K562 (cell line): ENCODE results near the gene PPP3CB. TPM values are rescaled to one million over a fixed set of nuclear protein-coding genes. Genes with fewer than 3 reads are reported as not detected.

ENCODE experiments used
- ATF1 ChIP-seq, 2 experiments: fragments of 450-650 bp in 1 of 2; IDR thresholded peaks; 2 replicates each; pipeline ENCODE4 v1.6.1; 2016; ENCODE audit warnings: missing compliant biosample characterization in 1 of 2, missing genetic modification characterization in 1 of 2
- BRF1 ChIP-seq: IDR thresholded peaks from 3 replicates; pipeline ENCODE4 v1.6.1; 2011; ENCODE audit warnings: borderline replicate concordance, mild to moderate bottlenecking; ENCODE audit not compliant: insufficient read length; ENCODE audit errors: extremely low read depth
- CTBP1 ChIP-seq: fragments of 450-650 bp; IDR thresholded peaks from 2 replicates; pipeline ENCODE4 v1.6.1; 2016; ENCODE audit warnings: borderline replicate concordance
- DNMT1 ChIP-seq: fragments of 450-650 bp; IDR thresholded peaks from 2 replicates; pipeline ENCODE4 v1.6.1; 2016; ENCODE audit warnings: antibody characterized with exemption, mild to moderate bottlenecking
- EP400 ChIP-seq: fragments of 450-650 bp; IDR thresholded peaks from 2 replicates; pipeline ENCODE4 v1.6.1; 2017; ENCODE audit warnings: antibody characterized with exemption, mild to moderate bottlenecking, moderate library complexity
- HLTF ChIP-seq: fragments of 450-650 bp; IDR thresholded peaks from 2 replicates; pipeline ENCODE4 v1.6.1; 2016
- ILF3 ChIP-seq: fragments of 450-650 bp; IDR thresholded peaks from 2 replicates; pipeline ENCODE4 v1.6.1; 2018; ENCODE audit warnings: antibody characterized with exemption, mild to moderate bottlenecking, moderate library complexity, borderline replicate concordance
- MAZ ChIP-seq, 2 experiments: fragments of 450-650 bp in 1 of 2; sonication (generic) in 1 of 2; formaldehyde crosslinking; IDR thresholded peaks in 1 of 2; conservative IDR thresholded peaks in 1 of 2; 2 replicates each; pipeline versions ENCODE4 v1.4.0 to v1.5.0; 2020; ENCODE audit warnings: mild to moderate bottlenecking in 1 of 2, missing genetic modification reagents in 1 of 2
- NCOA2 ChIP-seq, 2 experiments: fragments of 450-650 bp; IDR thresholded peaks; 2 replicates each; pipeline ENCODE4 v1.6.1; 2018; ENCODE audit warnings: mild to moderate bottlenecking in 2 of 2, moderate library complexity in 1 of 2; ENCODE audit not compliant: partially characterized antibody in 2 of 2
- NR2C1 ChIP-seq, 2 experiments: fragments of 450-650 bp; IDR thresholded peaks; 2 replicates each; pipeline ENCODE4 v1.6.1; 2017; ENCODE audit warnings: mild to moderate bottlenecking in 2 of 2, antibody characterized with exemption in 1 of 2, inconsistent platforms in 1 of 2, missing compliant biosample characterization in 1 of 2, missing genetic modification characterization in 1 of 2
- PML ChIP-seq: IDR thresholded peaks from 2 replicates; pipeline ENCODE4 v1.6.1; 2012; ENCODE audit warnings: low read length, inconsistent platforms
- PPARD ChIP-seq: fragments of 250-450 bp; sonication (Bioruptor Pico); IDR thresholded peaks from 2 replicates; pipeline ENCODE4 v1.8.0; 2022; ENCODE audit warnings: inconsistent platforms, mild to moderate bottlenecking, moderate library complexity
- RUNX1 ChIP-seq: sonication (generic); IDR thresholded peaks from 2 replicates; pipeline ENCODE4 v1.6.1; 2016; ENCODE audit warnings: antibody characterized with exemption, low read depth
- TAF9B ChIP-seq: fragments of 450-650 bp; IDR thresholded peaks from 2 replicates; pipeline ENCODE4 v1.6.1; 2018; ENCODE audit warnings: mild to moderate bottlenecking; ENCODE audit not compliant: partially characterized antibody
- TRIM24 ChIP-seq, 2 experiments: fragments of 450-650 bp; IDR thresholded peaks; 2 replicates each; pipeline ENCODE4 v1.6.1; 2016
- ZNF124 ChIP-seq: sonication (generic); formaldehyde crosslinking; IDR thresholded peaks from 2 replicates; pipeline ENCODE4 v1.8.1; 2022; ENCODE audit warnings: missing genetic modification reagents
- ZNF551 ChIP-seq: fragments of 250-450 bp; sonication (Bioruptor Pico); IDR thresholded peaks from 2 replicates; pipeline ENCODE4 v1.5.0; 2021; ENCODE audit warnings: mild to moderate bottlenecking, moderate library complexity
- ZNF586 ChIP-seq: fragments of 450-650 bp; formaldehyde crosslinking; conservative IDR thresholded peaks from 2 replicates; pipeline ENCODE4 v1.4.0; 2020; ENCODE audit warnings: mild to moderate bottlenecking, moderate library complexity
- polyA plus RNA-seq, 8 experiments: library from polyadenylated mRNA; depleted of rRNA in 4 of 8; stranded (reverse) in 5 of 8; unstranded in 3 of 8; fragments of >200 nt; fragmentation: Nextera tagmentation in 2 of 8; fragmentation: Illumina TruSeq in 1 of 8; extraction: Ambion mirVana in 2 of 8; extraction: Trizol in 1 of 8; gene quantifications; 2 replicates each; pipeline versions ENCODE4 v1.2.1 to v1.2.3, GENCODE V29; 2011 to 2014; ENCODE audit warnings: inconsistent platforms in 1 of 8, missing spikeins in 1 of 8
- total RNA-seq, 7 experiments: library from RNA; depleted of rRNA in 6 of 7; stranded (reverse); fragments of >200 nt in 6 of 7; fragmentation: Illumina TruSeq in 2 of 7; extraction: Trizol in 2 of 7; gene quantifications; 2 replicates each; pipeline versions ENCODE4 v1.2.1 to v1.2.3, GENCODE V29; 2011 to 2021; ENCODE audit warnings: low replicate concordance in 1 of 7
- TF ChIP-seq, protein P1 (sequence below), 2 experiments: fragments of 250-450 bp in 1 of 2; fragments of 450-650 bp in 1 of 2; sonication (Bioruptor Pico) in 1 of 2; IDR thresholded peaks; 2 replicates each; pipeline versions ENCODE4 v1.6.1 to v1.8.0; 2016 to 2021; ENCODE audit warnings: mild to moderate bottlenecking in 2 of 2, moderate library complexity in 2 of 2, missing compliant biosample characterization in 1 of 2, missing genetic modification characterization in 1 of 2
- TF ChIP-seq, protein P2 (sequence below): fragments of 200-800 bp; sonication (Bioruptor generic); IDR thresholded peaks from 2 replicates; pipeline ENCODE4 v1.6.1; 2017; ENCODE audit warnings: missing genetic modification characterization, missing compliant biosample characterization
- TF ChIP-seq, protein P3 (sequence below): fragments of 450-650 bp; formaldehyde crosslinking; IDR thresholded peaks from 2 replicates; pipeline ENCODE4 v1.4.0; 2022; ENCODE audit warnings: mild to moderate bottlenecking, moderate library complexity
- TF ChIP-seq, protein P4 (sequence below): fragments of 450-650 bp; IDR thresholded peaks from 2 replicates; pipeline ENCODE4 v1.6.1; 2016
- TF ChIP-seq, protein P5 (sequence below): sonication (generic); formaldehyde crosslinking; IDR thresholded peaks from 2 replicates; pipeline ENCODE4 v1.8.1; 2022; ENCODE audit warnings: missing genetic modification reagents

PPP3CB gene
- total and polyA plus RNA-seq, 9 of the 15 experiments (the other 6 are each of a cell fraction or from before 2014, with no cell fraction given): 9.6 to 27.6 (median 17.8) TPM

DNA sequence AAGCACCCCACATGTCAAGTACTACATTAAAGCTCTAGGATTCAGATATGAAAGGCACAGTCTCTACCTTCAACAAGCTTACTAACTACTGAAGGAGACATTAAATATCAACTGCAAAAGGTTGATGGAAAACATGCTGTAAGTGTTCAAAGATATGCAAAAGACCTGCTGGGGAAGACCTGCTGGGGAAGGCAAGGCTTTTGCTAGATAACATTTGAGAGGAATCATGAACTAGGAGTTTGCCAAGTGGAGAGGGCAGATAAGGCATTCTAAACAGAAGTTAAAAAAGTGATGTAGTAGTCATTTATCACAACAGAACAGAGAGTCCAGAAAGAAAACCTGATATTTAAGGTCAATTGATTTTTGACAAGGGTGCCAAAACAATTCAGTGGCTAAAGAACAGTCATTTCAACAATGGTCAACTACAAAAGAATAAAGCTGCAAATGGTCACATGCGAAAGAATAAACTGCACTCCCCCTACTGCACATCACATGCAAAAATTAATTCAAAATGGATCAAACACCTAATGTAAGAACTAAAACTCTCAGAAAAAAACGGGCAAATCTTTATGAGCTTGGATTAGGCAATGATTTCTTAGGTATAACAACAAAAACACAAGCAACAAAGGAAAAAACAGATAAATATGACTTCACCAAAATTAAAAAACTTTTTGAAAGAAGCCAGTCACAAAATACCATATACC, 39.5 kb downstream of the PPP3CB start (continued):
- TF ChIP-seq, protein P1, sequence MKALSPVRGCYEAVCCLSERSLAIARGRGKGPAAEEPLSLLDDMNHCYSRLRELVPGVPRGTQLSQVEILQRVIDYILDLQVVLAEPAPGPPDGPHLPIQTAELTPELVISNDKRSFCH (CRISPR knock-in tag; IDR thresholded peaks at IDR 0.05): no peak
- TF ChIP-seq, protein P1 (tag; IDR thresholded peaks at IDR 0.05): peak; percentile 95
- peak; percentile 94; the same call in 1 of the 2 replicates for TF ChIP-seq ILF3
- no peak for TF ChIP-seq ZNF124 (CRISPR knock-in tag)
- no peak for TF ChIP-seq PPARD (CRISPR knock-in tag)
- peak; percentile 56; the same call in 1 of the 2 replicates for TF ChIP-seq NR2C1 (IDR thresholded peaks at IDR 0.05)
- peak; percentile 81 for TF ChIP-seq NR2C1 (tag; IDR thresholded peaks at IDR 0.05)
- TF ChIP-seq BRF1: no peak
- peak; percentile 67 for TF ChIP-seq TAF9B
- TF ChIP-seq, protein P2, sequence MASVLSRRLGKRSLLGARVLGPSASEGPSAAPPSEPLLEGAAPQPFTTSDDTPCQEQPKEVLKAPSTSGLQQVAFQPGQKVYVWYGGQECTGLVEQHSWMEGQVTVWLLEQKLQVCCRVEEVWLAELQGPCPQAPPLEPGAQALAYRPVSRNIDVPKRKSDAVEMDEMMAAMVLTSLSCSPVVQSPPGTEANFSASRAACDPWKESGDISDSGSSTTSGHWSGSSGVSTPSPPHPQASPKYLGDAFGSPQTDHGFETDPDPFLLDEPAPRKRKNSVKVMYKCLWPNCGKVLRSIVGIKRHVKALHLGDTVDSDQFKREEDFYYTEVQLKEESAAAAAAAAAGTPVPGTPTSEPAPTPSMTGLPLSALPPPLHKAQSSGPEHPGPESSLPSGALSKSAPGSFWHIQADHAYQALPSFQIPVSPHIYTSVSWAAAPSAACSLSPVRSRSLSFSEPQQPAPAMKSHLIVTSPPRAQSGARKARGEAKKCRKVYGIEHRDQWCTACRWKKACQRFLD (CRISPR knock-in tag): peak; percentile 98
- no peak for TF ChIP-seq ATF1 (CRISPR knock-in tag; IDR thresholded peaks at IDR 0.05)
- TF ChIP-seq ATF1 (tag; IDR thresholded peaks at IDR 0.05): peak; percentile 60
- TF ChIP-seq PML: peak; percentile 100
- no peak for TF ChIP-seq ZNF586 (CRISPR knock-in tag)
- peak; percentile 26 to 65; a peak in 2 of 4 replicates for TF ChIP-seq MAZ (CRISPR knock-in tag; conservative IDR thresholded peaks at IDR 0.05 in 1 of 2, IDR thresholded peaks at IDR 0.05 in 1 of 2)
- TF ChIP-seq HLTF: peak; percentile 97
- TF ChIP-seq NCOA2 (IDR thresholded peaks at IDR 0.05; ENCODE audit: partially characterized antibody in 2 of 2): peak; percentile 87 to 91
- peak; percentile 74; the same call in 1 of the 2 replicates for TF ChIP-seq RUNX1
- TF ChIP-seq, protein P3, sequence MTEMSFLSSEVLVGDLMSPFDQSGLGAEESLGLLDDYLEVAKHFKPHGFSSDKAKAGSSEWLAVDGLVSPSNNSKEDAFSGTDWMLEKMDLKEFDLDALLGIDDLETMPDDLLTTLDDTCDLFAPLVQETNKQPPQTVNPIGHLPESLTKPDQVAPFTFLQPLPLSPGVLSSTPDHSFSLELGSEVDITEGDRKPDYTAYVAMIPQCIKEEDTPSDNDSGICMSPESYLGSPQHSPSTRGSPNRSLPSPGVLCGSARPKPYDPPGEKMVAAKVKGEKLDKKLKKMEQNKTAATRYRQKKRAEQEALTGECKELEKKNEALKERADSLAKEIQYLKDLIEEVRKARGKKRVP (CRISPR knock-in tag): peak; percentile 60; the same call in 1 of the 2 replicates
- TF ChIP-seq EP400: peak; percentile 76
- no peak for TF ChIP-seq DNMT1
- peak; percentile 100 for TF ChIP-seq TRIM24 (IDR thresholded peaks at IDR 0.05)
- TF ChIP-seq CTBP1: peak; percentile 83; the same call in 1 of the 2 replicates
- no peak for TF ChIP-seq ZNF551 (CRISPR knock-in tag)
- TF ChIP-seq, protein P4, sequence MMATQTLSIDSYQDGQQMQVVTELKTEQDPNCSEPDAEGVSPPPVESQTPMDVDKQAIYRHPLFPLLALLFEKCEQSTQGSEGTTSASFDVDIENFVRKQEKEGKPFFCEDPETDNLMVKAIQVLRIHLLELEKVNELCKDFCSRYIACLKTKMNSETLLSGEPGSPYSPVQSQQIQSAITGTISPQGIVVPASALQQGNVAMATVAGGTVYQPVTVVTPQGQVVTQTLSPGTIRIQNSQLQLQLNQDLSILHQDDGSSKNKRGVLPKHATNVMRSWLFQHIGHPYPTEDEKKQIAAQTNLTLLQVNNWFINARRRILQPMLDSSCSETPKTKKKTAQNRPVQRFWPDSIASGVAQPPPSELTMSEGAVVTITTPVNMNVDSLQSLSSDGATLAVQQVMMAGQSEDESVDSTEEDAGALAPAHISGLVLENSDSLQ: peak; percentile 79
- TF ChIP-seq, protein P5, sequence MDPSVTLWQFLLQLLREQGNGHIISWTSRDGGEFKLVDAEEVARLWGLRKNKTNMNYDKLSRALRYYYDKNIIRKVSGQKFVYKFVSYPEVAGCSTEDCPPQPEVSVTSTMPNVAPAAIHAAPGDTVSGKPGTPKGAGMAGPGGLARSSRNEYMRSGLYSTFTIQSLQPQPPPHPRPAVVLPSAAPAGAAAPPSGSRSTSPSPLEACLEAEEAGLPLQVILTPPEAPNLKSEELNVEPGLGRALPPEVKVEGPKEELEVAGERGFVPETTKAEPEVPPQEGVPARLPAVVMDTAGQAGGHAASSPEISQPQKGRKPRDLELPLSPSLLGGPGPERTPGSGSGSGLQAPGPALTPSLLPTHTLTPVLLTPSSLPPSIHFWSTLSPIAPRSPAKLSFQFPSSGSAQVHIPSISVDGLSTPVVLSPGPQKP (CRISPR knock-in tag): no peak
